Measurements from ENCODE around the gene ZNF532.

DNA sequence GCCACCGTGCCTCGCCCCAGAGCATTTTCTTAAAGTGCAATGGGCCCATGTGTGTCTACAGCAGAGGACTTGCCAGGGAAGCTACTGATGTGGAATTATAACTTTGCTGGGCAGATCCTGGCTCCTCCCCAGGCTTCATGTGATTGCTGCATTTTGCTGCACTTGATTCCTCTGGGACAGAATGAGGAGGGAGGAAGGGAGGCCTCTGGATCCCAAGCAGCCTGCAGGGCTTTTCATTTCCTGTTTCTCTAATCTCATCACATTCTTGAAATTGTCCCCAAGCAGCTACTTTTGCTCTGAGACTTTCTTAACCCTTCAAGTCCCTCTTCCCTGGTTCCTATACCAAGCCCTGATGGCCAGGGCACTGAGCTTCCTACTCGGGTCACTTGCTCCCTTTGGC is 140.6 kb downstream of the ZNF532 start:
- TF ChIP-seq, protein P1, sequence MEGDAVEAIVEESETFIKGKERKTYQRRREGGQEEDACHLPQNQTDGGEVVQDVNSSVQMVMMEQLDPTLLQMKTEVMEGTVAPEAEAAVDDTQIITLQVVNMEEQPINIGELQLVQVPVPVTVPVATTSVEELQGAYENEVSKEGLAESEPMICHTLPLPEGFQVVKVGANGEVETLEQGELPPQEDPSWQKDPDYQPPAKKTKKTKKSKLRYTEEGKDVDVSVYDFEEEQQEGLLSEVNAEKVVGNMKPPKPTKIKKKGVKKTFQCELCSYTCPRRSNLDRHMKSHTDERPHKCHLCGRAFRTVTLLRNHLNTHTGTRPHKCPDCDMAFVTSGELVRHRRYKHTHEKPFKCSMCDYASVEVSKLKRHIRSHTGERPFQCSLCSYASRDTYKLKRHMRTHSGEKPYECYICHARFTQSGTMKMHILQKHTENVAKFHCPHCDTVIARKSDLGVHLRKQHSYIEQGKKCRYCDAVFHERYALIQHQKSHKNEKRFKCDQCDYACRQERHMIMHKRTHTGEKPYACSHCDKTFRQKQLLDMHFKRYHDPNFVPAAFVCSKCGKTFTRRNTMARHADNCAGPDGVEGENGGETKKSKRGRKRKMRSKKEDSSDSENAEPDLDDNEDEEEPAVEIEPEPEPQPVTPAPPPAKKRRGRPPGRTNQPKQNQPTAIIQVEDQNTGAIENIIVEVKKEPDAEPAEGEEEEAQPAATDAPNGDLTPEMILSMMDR (IDR thresholded peaks at IDR 0.05) = no peak
- TF ChIP-seq POLR2A (IDR thresholded peaks at IDR 0.05) (no peak), POLR2AphosphoS5 (IDR thresholded peaks at IDR 0.05) (no peak)
